Lower leg skin (tissue), 3 donors: ENCODE results near the gene BRD7.

Experiments
- CTCF ChIP-seq, 3 donors: fragments of 450-650 bp; IDR thresholded peaks; one replicate each; pipeline ENCODE4 v1.5.1; 2016; ENCODE audit warnings: antibody characterized with exemption in 3 of 3, mild to moderate bottlenecking in 3 of 3, moderate library complexity in 2 of 3
- POLR2A ChIP-seq, 2 donors: fragments of 450-650 bp; IDR thresholded peaks; one replicate each; pipeline ENCODE4 v1.6.1; 2016 to 2017; ENCODE audit warnings: antibody characterized with exemption in 2 of 2, mild to moderate bottlenecking in 1 of 2, moderate library complexity in 1 of 2

GRCh38 chr16:50368410-50369132 is at the start of gene BRD7:
- TF ChIP-seq CTCF (IDR thresholded peaks at IDR 0.05) (no peak), POLR2A (IDR thresholded peaks at IDR 0.05) (no peak)
